Caco-2 (cell line): ENCODE results near the gene KRTAP9-7. TPM values are rescaled to one million over a fixed set of nuclear protein-coding genes. Genes with fewer than 3 reads are reported as not detected.

Experiments
- BruUV-seq: library from RNA; stranded (reverse); fragments of 400-500 nt; replicated peaks from 2 replicates; lab custom pipeline; 2021; lab: Mats Ljungman, UMichigan
- CTCF ChIA-PET: fragments of 300-600 bp; sonication (Branson Sonifier 250); formaldehyde crosslinking; loops from one replicate; lab custom pipeline; 2022; ENCODE audit warnings: antibody characterized with exemption; lab: Charles Lee
- POLR2A ChIA-PET: fragments of 300-600 bp; sonication (Branson Sonifier 250); formaldehyde crosslinking; loops from one replicate; lab custom pipeline; 2022; ENCODE audit warnings: antibody characterized with exemption; lab: Charles Lee
- DNase-seq, 2 experiments: peaks; one replicate each; pipeline versions ENCODE4 v3.0.0 to v3.0.0-alpha.2; 2020 to 2022
- H3K27me3 ChIP-seq: replicated peaks from 2 replicates; pipeline ENCODE4 v1.6.0; 2011; ENCODE audit warnings: low read length; ENCODE audit not compliant: control insufficient read depth, insufficient read depth
- H3K36me3 ChIP-seq: 2 replicates; pipeline ENCODE4 v1.5.1; 2011; ENCODE audit warnings: low read length; ENCODE audit not compliant: control insufficient read depth, insufficient read depth
- H3K4me1 ChIP-seq: fragments of 250-450 bp; sonication (Bioruptor Pico); 2 replicates; pipeline ENCODE4 v1.5.1; 2020; ENCODE audit warnings: mild to moderate bottlenecking
- H3K4me3 ChIP-seq: 2 replicates; pipeline ENCODE4 v1.5.1; 2011; ENCODE audit warnings: low read depth, mild to moderate bottlenecking, control low read depth, low read length
- H3K9me3 ChIP-seq: fragments of 250-450 bp; sonication (Bioruptor Pico); 2 replicates; pipeline ENCODE4 v1.5.1; 2020; ENCODE audit warnings: mild to moderate bottlenecking, moderate library complexity
- H3K27ac Mint-ChIP-seq: one replicate; pipeline ENCODE4 v1.8.0; 2022; ENCODE audit warnings: mixed read lengths; ENCODE audit not compliant: unreplicated experiment
- H3K27me3 Mint-ChIP-seq: one replicate; pipeline ENCODE4 v1.8.0; 2022; ENCODE audit warnings: mixed read lengths; ENCODE audit not compliant: insufficient read depth, unreplicated experiment
- H3K36me3 Mint-ChIP-seq: one replicate; pipeline ENCODE4 v1.8.0; 2022; ENCODE audit warnings: mild to moderate bottlenecking, mixed read lengths; ENCODE audit not compliant: insufficient read depth, unreplicated experiment
- H3K4me1 Mint-ChIP-seq: one replicate; pipeline ENCODE4 v1.8.0; 2022; ENCODE audit warnings: low read depth, mixed read lengths; ENCODE audit not compliant: unreplicated experiment
- H3K4me3 Mint-ChIP-seq: one replicate; pipeline ENCODE4 v1.8.0; 2022; ENCODE audit warnings: mild to moderate bottlenecking, moderate library complexity, mixed read lengths; ENCODE audit not compliant: unreplicated experiment
- H3K9me3 Mint-ChIP-seq: one replicate; pipeline ENCODE4 v1.8.0; 2022; ENCODE audit warnings: mixed read lengths; ENCODE audit not compliant: unreplicated experiment
- CTCF ChIP-seq, 2 experiments: fragments of 200-600 bp in 1 of 2; IDR thresholded peaks; 1 replicate in 1 of 2; 2 replicates in 1 of 2; pipeline versions ENCODE4 v1.5.1 to v1.8.0; 2011 to 2022; ENCODE audit warnings: antibody characterized with exemption in 1 of 2, control low read depth in 1 of 2, inconsistent platforms in 1 of 2, low read depth in 1 of 2, low read length in 1 of 2, mild to moderate bottlenecking in 1 of 2, moderate library complexity in 1 of 2; ENCODE audit not compliant: insufficient read depth in 1 of 2, severe bottlenecking in 1 of 2, unreplicated experiment in 1 of 2
- intact Hi-C: fragments of 100-400 bp; cut with micrococcal nuclease; formaldehyde crosslinking; loops from one replicate; pipeline ENCODE4 v1.10.0; 2022; ENCODE audit not compliant: unreplicated experiment
- total RNA-seq: library from RNA; stranded (reverse); gene quantifications from 2 replicates; pipeline ENCODE4 v1.2.3, GENCODE V29; 2022

The KRTAP9-7 gene
- total RNA-seq, 1 experiment from 2014 or later = not detected

GRCh38 chr17:41307647-41308046, 32.1 kb downstream of the KRTAP9-7 start:
- no TSS peak for BruUV-seq
- Mint-ChIP-seq H3K4me3 (no peak overlapping the region), H3K4me1 (no peaks in the 10 kb centered on the region), H3K36me3 (no peaks in the 10 kb centered on the region), H3K27me3 (no peaks in the 10 kb centered on the region), H3K27ac (no peak overlapping the region), H3K9me3 (no peaks in the 10 kb centered on the region)
- Histone ChIP-seq H3K4me1 (no peaks in the 10 kb centered on the region), H3K9me3 (no peaks in the 10 kb centered on the region; the same call in 1 of the 2 replicates), H3K4me3 (no peak overlapping the region), H3K27me3 (no peaks in the 10 kb centered on the region), H3K36me3 (no peaks in the 10 kb centered on the region)
- DNase-seq = no peak
- CTCF ChIA-PET = interaction anchor here (1.6 kb wide), 1 partner anchor 15 kb away, joined by 4 read pairs; no protein-coding TSS in a partner anchor
- intact Hi-C loops = no loop called here
- no peak for TF ChIP-seq CTCF (IDR thresholded peaks at IDR 0.05; ENCODE audit: insufficient read depth in 1 of 2, low read depth in 1 of 2, low read length in 1 of 2, severe bottlenecking in 1 of 2, unreplicated experiment in 1 of 2)
- POLR2A ChIA-PET = no interaction called here

- POLR2A ChIA-PET = no interaction called here
- H3K4me1 ChIP-seq = no peaks in the 10 kb centered on the region
- CTCF ChIA-PET = interaction anchor here (1.6 kb wide), 1 partner anchor 14 kb away, joined by 4 read pairs; no protein-coding TSS in a partner anchor
- no peaks in the 10 kb centered on the region for H3K36me3 Mint-ChIP-seq
- TF ChIP-seq CTCF (IDR thresholded peaks at IDR 0.05; ENCODE audit: insufficient read depth in 1 of 2, low read depth in 1 of 2, low read length in 1 of 2, severe bottlenecking in 1 of 2, unreplicated experiment in 1 of 2) = no peak
- no peaks in the 10 kb centered on the region; the same call in 1 of the 2 replicates for H3K9me3 ChIP-seq
- H3K27me3 ChIP-seq = no peaks in the 10 kb centered on the region
- intact Hi-C loops = no loop called here
- H3K4me3 ChIP-seq = no peak overlapping the region
- H3K9me3 Mint-ChIP-seq = no peaks in the 10 kb centered on the region
- H3K4me1 Mint-ChIP-seq = no peaks in the 10 kb centered on the region
- H3K27me3 Mint-ChIP-seq = no peaks in the 10 kb centered on the region
- no peak for DNase-seq
- H3K36me3 ChIP-seq = no peaks in the 10 kb centered on the region
- H3K4me3 Mint-ChIP-seq = no peak overlapping the region
- H3K27ac Mint-ChIP-seq = no peak overlapping the region
- BruUV-seq = no TSS peak
Measured at GRCh38 chr17:41308251-41308917, 32.9 kb downstream of the KRTAP9-7 start.

GRCh38 chr17:41308918-41309359, 33.4 kb downstream of the KRTAP9-7 start, which contains the start of gene KRTAP16-1:
Gene KRTAP16-1 (minus strand): TSS chr17:41309309. CDS start chr17:41309253, 56 bp downstream.
- ChIA-PET CTCF (no interaction called here), POLR2A (no interaction called here)
- Histone ChIP-seq H3K4me1 (no peaks in the 10 kb centered on the region), H3K27me3 (no peaks in the 10 kb centered on the region), H3K4me3 (no peak within 1 kb of the TSS), H3K36me3 (no peaks in the 10 kb centered on the region), H3K9me3 (no peaks in the 10 kb centered on the region; the same call in 1 of the 2 replicates)
- DNase-seq = no peak
- intact Hi-C loops = no loop called here
- TF ChIP-seq CTCF (IDR thresholded peaks at IDR 0.05; ENCODE audit: insufficient read depth in 1 of 2, low read depth in 1 of 2, low read length in 1 of 2, severe bottlenecking in 1 of 2, unreplicated experiment in 1 of 2) = no peak
- H3K27ac Mint-ChIP-seq = no peak within 1 kb of the TSS
- no peak within 1 kb of the TSS for H3K4me3 Mint-ChIP-seq
- no peaks in the 10 kb centered on the region for H3K4me1 Mint-ChIP-seq
- H3K36me3 Mint-ChIP-seq = no peaks in the 10 kb centered on the region
- BruUV-seq = no TSS peak
- H3K27me3 Mint-ChIP-seq = no peaks in the 10 kb centered on the region
- H3K9me3 Mint-ChIP-seq = no peaks in the 10 kb centered on the region
